ENCODE results near the gene SYT1.

Gene SYT1

GRCh38 chr12:79046021-79046420, 181.4 kb downstream of the SYT1 start:
- DNase-seq (ENCODE audit: low read depth) = no peak
- no peak overlapping the region for H3K4me3 ChIP-seq (ENCODE audit: low read depth, low read length)
- TF ChIP-seq CTCF (conservative IDR thresholded peaks at IDR 0.05; ENCODE audit: low read depth, low read length) = no peak

GRCh38 chr12:79048962-79049361, 184.4 kb downstream of the SYT1 start:
- H3K4me3 ChIP-seq (ENCODE audit: low read depth, low read length) = no peak overlapping the region
- no peak for DNase-seq (ENCODE audit: low read depth)
- TF ChIP-seq CTCF (conservative IDR thresholded peaks at IDR 0.05; ENCODE audit: low read depth, low read length) = no peak

- no peak for DNase-seq (ENCODE audit: low read depth)
- no peak for TF ChIP-seq CTCF (conservative IDR thresholded peaks at IDR 0.05; ENCODE audit: low read depth, low read length)
- no peak overlapping the region for H3K4me3 ChIP-seq (ENCODE audit: low read depth, low read length)
Observed at GRCh38 chr12:79053394-79053793, 188.8 kb downstream of the SYT1 start.

- no peak overlapping the region for H3K4me3 ChIP-seq (ENCODE audit: low read depth, low read length)
- peak; percentile 71 for DNase-seq (ENCODE audit: low read depth)
- TF ChIP-seq CTCF (conservative IDR thresholded peaks at IDR 0.05; ENCODE audit: low read depth, low read length) = no peak
Observed at GRCh38 chr12:79055926-79056674, 191.5 kb downstream of the SYT1 start.

GRCh38 chr12:79056775-79057174, 192.2 kb downstream of the SYT1 start:
- H3K4me3 ChIP-seq (ENCODE audit: low read depth, low read length) = no peak overlapping the region
- no peak for TF ChIP-seq CTCF (conservative IDR thresholded peaks at IDR 0.05; ENCODE audit: low read depth, low read length)
- no peak for DNase-seq (ENCODE audit: low read depth)

GRCh38 chr12:79057540-79057939, 193.0 kb downstream of the SYT1 start:
- no peak overlapping the region for H3K4me3 ChIP-seq (ENCODE audit: low read depth, low read length)
- no peak for TF ChIP-seq CTCF (conservative IDR thresholded peaks at IDR 0.05; ENCODE audit: low read depth, low read length)
- no peak for DNase-seq (ENCODE audit: low read depth)

GRCh38 chr12:79058342-79058741, 193.8 kb downstream of the SYT1 start:
- no peak for TF ChIP-seq CTCF (conservative IDR thresholded peaks at IDR 0.05; ENCODE audit: low read depth, low read length)
- peak; percentile 83 for DNase-seq (ENCODE audit: low read depth)
- H3K4me3 ChIP-seq (ENCODE audit: low read depth, low read length) = no peak overlapping the region
